ENCODE data around the gene NEUROG1.

NEUROG1 gene

DNA sequence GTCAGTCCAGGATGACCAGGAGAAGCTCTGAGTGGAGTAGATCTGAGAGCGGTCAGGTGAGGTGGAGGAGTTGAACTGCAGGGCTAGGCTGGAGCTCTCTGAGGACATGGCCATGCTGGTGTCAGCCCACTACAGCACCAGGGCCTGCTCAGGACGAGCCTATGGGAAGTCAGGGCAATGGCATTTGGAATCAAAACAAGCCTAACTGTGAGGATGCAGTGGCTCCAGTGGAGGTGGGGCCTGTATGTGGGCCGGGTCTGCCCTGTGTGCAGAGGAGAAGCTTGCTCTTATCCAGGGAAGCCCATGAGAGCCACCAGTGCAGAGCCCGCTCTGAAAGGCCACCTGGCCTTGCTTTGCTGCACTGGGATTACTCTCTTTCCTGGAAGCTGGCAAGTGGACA, 31.9 kb upstream of the NEUROG1 start:
- no peaks in the 10 kb centered on the region for H3F3A ChIP-seq (ENCODE audit: low read depth)
- H2AFZ ChIP-seq (ENCODE audit: low read length), result peak overlapping the region; percentile 39; the same call in 1 of the 2 replicates
- no peaks in the 10 kb centered on the region for H3K9me2 ChIP-seq (replicated peaks; ENCODE audit: low read depth, low read length)
- no peak overlapping the region for H3K9ac ChIP-seq (ENCODE audit: low read depth, low read length, poor library complexity, severe bottlenecking)
- H3K36me3 ChIP-seq (ENCODE audit: insufficient read depth, low read length), result no peaks in the 10 kb centered on the region
- H3K4me1 ChIP-seq (ENCODE audit: insufficient read depth, low read length, poor library complexity, severe bottlenecking), result peaks cover 6% of the 10 kb centered on the region
- H4K20me1 ChIP-seq (ENCODE audit: insufficient read depth, low read length, poor library complexity, severe bottlenecking), result no peaks in the 10 kb centered on the region
- H3K4me2 ChIP-seq (ENCODE audit: low read depth, low read length, poor library complexity, severe bottlenecking), result no peak overlapping the region
- H3K27me3 ChIP-seq (ENCODE audit: insufficient read depth, low read length, poor library complexity, severe bottlenecking), result no peaks in the 10 kb centered on the region
- H3K79me2 ChIP-seq (ENCODE audit: insufficient read depth, low read length), result no peaks in the 10 kb centered on the region
- TF ChIP-seq, protein P1, sequence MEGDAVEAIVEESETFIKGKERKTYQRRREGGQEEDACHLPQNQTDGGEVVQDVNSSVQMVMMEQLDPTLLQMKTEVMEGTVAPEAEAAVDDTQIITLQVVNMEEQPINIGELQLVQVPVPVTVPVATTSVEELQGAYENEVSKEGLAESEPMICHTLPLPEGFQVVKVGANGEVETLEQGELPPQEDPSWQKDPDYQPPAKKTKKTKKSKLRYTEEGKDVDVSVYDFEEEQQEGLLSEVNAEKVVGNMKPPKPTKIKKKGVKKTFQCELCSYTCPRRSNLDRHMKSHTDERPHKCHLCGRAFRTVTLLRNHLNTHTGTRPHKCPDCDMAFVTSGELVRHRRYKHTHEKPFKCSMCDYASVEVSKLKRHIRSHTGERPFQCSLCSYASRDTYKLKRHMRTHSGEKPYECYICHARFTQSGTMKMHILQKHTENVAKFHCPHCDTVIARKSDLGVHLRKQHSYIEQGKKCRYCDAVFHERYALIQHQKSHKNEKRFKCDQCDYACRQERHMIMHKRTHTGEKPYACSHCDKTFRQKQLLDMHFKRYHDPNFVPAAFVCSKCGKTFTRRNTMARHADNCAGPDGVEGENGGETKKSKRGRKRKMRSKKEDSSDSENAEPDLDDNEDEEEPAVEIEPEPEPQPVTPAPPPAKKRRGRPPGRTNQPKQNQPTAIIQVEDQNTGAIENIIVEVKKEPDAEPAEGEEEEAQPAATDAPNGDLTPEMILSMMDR (conservative IDR thresholded peaks at IDR 0.05; ENCODE audit: low read length), result no peak
- TF ChIP-seq EZH2phosphoT487 (IDR thresholded peaks at IDR 0.05; ENCODE audit: borderline replicate concordance), result no peak
- H3K9me3 ChIP-seq (ENCODE audit: insufficient read depth, low read depth, low read length), result no peaks in the 10 kb centered on the region
- no peak overlapping the region for H3K4me3 ChIP-seq (ENCODE audit: low read length, poor library complexity, severe bottlenecking)

DNA sequence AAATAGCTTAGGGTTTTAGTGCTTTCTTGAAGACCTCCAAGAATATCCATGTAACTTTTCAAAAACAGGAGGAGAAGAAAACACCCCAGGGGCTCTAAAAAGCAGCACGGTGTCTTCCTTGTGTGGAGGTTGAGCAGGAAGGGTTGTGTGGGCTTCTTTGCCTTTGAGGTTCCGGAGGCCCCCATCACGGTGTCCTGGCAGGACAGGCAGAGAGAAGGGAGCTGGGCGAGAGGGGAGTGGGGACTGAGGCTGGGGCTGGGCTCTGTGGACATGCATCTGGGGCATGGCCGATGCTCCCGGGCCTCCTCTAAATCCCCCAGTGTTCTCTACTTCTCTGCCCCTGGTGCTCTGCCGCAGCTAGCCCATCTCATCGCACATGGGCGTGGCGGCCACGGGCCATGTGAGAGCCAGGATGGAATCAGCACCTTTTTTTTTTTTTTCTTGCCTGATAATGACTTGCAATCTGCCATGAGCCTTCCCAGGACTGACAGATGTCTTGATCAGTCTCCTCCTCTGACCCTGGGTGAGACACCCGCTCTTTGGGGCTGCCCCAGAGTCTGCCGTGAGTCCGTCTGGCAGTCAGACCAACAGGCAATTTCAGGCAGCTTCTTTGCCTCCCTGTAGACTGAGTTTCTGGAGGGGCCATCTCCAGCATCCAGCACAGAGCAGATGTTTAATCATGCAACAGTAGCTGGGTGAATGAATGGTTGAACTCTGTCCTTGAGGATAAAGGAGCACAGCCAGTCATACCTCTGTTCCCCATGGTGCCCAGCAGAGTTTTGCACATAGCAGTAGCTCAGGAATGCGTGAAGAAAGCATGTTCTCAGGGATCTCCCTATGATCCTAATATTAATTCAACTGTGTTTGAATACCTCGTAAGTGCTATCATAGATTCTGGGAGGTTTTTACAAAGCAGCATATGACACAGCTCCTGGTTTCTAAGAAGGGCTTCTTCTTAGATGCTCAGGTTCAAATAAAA, 30.9 kb upstream of the NEUROG1 start:
- Histone ChIP-seq H3F3A (ENCODE audit: low read depth) (no peaks in the 10 kb centered on the region), H3K27me3 (ENCODE audit: insufficient read depth, low read length, poor library complexity, severe bottlenecking) (no peaks in the 10 kb centered on the region), H3K4me2 (ENCODE audit: low read depth, low read length, poor library complexity, severe bottlenecking) (no peak overlapping the region), H3K9me2 (replicated peaks; ENCODE audit: low read depth, low read length) (no peaks in the 10 kb centered on the region), H3K9ac (ENCODE audit: low read depth, low read length, poor library complexity, severe bottlenecking) (no peak overlapping the region), H4K20me1 (ENCODE audit: insufficient read depth, low read length, poor library complexity, severe bottlenecking) (no peaks in the 10 kb centered on the region), H3K4me1 (ENCODE audit: insufficient read depth, low read length, poor library complexity, severe bottlenecking) (no peaks in the 10 kb centered on the region), H3K36me3 (ENCODE audit: insufficient read depth, low read length) (no peaks in the 10 kb centered on the region), H3K9me3 (ENCODE audit: insufficient read depth, low read depth, low read length) (no peaks in the 10 kb centered on the region), H3K79me2 (ENCODE audit: insufficient read depth, low read length) (no peaks in the 10 kb centered on the region), H2AFZ (ENCODE audit: low read length) (peak overlapping the region; percentile 60), H3K4me3 (ENCODE audit: low read length, poor library complexity, severe bottlenecking) (no peak overlapping the region)
- no peak for TF ChIP-seq EZH2phosphoT487 (IDR thresholded peaks at IDR 0.05; ENCODE audit: borderline replicate concordance)
- TF ChIP-seq, protein P1 (conservative IDR thresholded peaks at IDR 0.05; ENCODE audit: low read length), result no peak

- no peak overlapping the region for H3K4me2 ChIP-seq (ENCODE audit: low read depth, low read length, poor library complexity, severe bottlenecking)
- H3K36me3 ChIP-seq (ENCODE audit: insufficient read depth, low read length), result no peaks in the 10 kb centered on the region
- H2AFZ ChIP-seq (ENCODE audit: low read length), result peak overlapping the region; percentile 60
- H3K9me3 ChIP-seq (ENCODE audit: insufficient read depth, low read depth, low read length), result no peaks in the 10 kb centered on the region
- H3F3A ChIP-seq (ENCODE audit: low read depth), result no peaks in the 10 kb centered on the region
- H3K9me2 ChIP-seq (replicated peaks; ENCODE audit: low read depth, low read length), result no peaks in the 10 kb centered on the region
- H4K20me1 ChIP-seq (ENCODE audit: insufficient read depth, low read length, poor library complexity, severe bottlenecking), result no peaks in the 10 kb centered on the region
- H3K27me3 ChIP-seq (ENCODE audit: insufficient read depth, low read length, poor library complexity, severe bottlenecking), result no peaks in the 10 kb centered on the region
- TF ChIP-seq, protein P1 (conservative IDR thresholded peaks at IDR 0.05; ENCODE audit: low read length), result peak; percentile 98
- TF ChIP-seq EZH2phosphoT487 (IDR thresholded peaks at IDR 0.05; ENCODE audit: borderline replicate concordance), result no peak
- no peak overlapping the region for H3K4me3 ChIP-seq (ENCODE audit: low read length, poor library complexity, severe bottlenecking)
- H3K9ac ChIP-seq (ENCODE audit: low read depth, low read length, poor library complexity, severe bottlenecking), result no peak overlapping the region
- H3K4me1 ChIP-seq (ENCODE audit: insufficient read depth, low read length, poor library complexity, severe bottlenecking), result no peaks in the 10 kb centered on the region
- H3K79me2 ChIP-seq (ENCODE audit: insufficient read depth, low read length), result no peaks in the 10 kb centered on the region
Measured at GRCh38 chr5:135565725-135566421, 30.1 kb upstream of the NEUROG1 start.

All from Loucy (cell line).